22Rv1 (cell line): ENCODE results near the gene FGF5.

Source experiments
- CTCF ChIP-seq: fragments of 450-650 bp; IDR thresholded peaks from 2 replicates; pipeline ENCODE4 v1.5.1; 2017; ENCODE audit warnings: mild to moderate bottlenecking
- ZFX ChIP-seq: fragments of 450-650 bp; IDR thresholded peaks from 2 replicates; pipeline ENCODE4 v1.6.1; 2017; ENCODE audit warnings: antibody characterized with exemption, borderline replicate concordance

- TF ChIP-seq CTCF (no peak), ZFX (no peak)
Observed at GRCh38 chr4:80249144-80249543, 17.3 kb upstream of the FGF5 start.
